GM23338 (cell line): Measurements from ENCODE around the gene FUT2.

ENCODE experiments used
- CREB1 ChIP-seq: fragments of 250-450 bp; sonication (Bioruptor Pico); IDR thresholded peaks from 2 replicates; pipeline ENCODE4 v1.5.0; 2020; ENCODE audit warnings: low read depth, mild to moderate bottlenecking, moderate library complexity
- EZH2 ChIP-seq: fragments of 200-600 bp; sonication (generic); IDR thresholded peaks from one replicate; pipeline ENCODE4 v1.8.0; 2017; ENCODE audit warnings: antibody characterized with exemption, mild to moderate bottlenecking, low read depth; ENCODE audit not compliant: unreplicated experiment
- EZH2phosphoT487 ChIP-seq: fragments of 200-600 bp; sonication (generic); IDR thresholded peaks from one replicate; pipeline ENCODE4 v1.8.1; 2018; ENCODE audit warnings: antibody characterized with exemption; ENCODE audit not compliant: unreplicated experiment
- POLR2AphosphoS5 ChIP-seq: IDR thresholded peaks from 2 replicates; pipeline ENCODE4 v1.6.1; 2016; ENCODE audit warnings: antibody characterized with exemption, low read depth
- STAT1 ChIP-seq: IDR thresholded peaks from one replicate; pipeline ENCODE4 v1.6.1; 2016; ENCODE audit warnings: antibody characterized with exemption; ENCODE audit not compliant: unreplicated experiment
- ZNF114 ChIP-seq: fragments of 250-450 bp; sonication (Bioruptor Pico); IDR thresholded peaks from 2 replicates; pipeline ENCODE4 v1.5.0; 2020; ENCODE audit warnings: mild to moderate bottlenecking, moderate library complexity
- TF ChIP-seq, protein P1 (sequence below), 2 experiments: fragments of 200-600 bp in 1 of 2; sonication (generic) in 1 of 2; conservative IDR thresholded peaks; 2 replicates each; pipeline versions ENCODE4 v1.5.1 to v1.6.1; 2016 to 2017; ENCODE audit warnings: antibody characterized with exemption in 2 of 2, low read depth in 2 of 2, mild to moderate bottlenecking in 2 of 2, moderate library complexity in 1 of 2
- TF ChIP-seq, protein P2 (sequence below): fragments of 250-450 bp; sonication (Bioruptor Pico); IDR thresholded peaks from 2 replicates; pipeline ENCODE4 v1.5.0; 2020; ENCODE audit warnings: mild to moderate bottlenecking, moderate library complexity
- TF ChIP-seq, protein P3 (sequence below): IDR thresholded peaks from one replicate; pipeline ENCODE4 v1.6.1; 2018; ENCODE audit warnings: antibody characterized with exemption; ENCODE audit not compliant: unreplicated experiment

DNA sequence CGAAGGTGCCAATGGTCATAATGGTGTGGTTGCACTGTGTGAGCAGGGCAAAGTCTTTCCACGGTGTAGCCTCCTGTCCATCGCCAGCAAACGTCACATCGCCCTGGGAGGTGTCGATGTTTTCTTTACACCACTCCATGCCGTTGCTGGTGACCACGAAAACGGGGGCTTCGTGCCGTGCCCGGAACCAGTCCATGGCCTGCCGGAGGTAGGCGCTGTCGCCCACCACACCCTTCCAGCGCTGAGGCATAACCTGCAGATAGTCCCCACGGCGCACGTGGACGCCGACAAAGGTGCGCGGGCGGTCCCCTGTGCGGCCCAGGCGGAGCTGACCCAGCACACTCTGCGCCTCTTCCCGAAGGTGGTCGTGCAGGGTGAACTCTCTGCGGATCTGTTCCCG is 54.6 kb downstream of the FUT2 start:
- TF ChIP-seq, protein P1, sequence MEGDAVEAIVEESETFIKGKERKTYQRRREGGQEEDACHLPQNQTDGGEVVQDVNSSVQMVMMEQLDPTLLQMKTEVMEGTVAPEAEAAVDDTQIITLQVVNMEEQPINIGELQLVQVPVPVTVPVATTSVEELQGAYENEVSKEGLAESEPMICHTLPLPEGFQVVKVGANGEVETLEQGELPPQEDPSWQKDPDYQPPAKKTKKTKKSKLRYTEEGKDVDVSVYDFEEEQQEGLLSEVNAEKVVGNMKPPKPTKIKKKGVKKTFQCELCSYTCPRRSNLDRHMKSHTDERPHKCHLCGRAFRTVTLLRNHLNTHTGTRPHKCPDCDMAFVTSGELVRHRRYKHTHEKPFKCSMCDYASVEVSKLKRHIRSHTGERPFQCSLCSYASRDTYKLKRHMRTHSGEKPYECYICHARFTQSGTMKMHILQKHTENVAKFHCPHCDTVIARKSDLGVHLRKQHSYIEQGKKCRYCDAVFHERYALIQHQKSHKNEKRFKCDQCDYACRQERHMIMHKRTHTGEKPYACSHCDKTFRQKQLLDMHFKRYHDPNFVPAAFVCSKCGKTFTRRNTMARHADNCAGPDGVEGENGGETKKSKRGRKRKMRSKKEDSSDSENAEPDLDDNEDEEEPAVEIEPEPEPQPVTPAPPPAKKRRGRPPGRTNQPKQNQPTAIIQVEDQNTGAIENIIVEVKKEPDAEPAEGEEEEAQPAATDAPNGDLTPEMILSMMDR (conservative IDR thresholded peaks at IDR 0.05; ENCODE audit: low read depth in 2 of 2): no peak
- TF ChIP-seq CREB1 (CRISPR knock-in tag) (no peak), POLR2AphosphoS5 (0 out of 2 replicates have a peak, but pooled peaks have one; percentile 29), EZH2 (no peak), EZH2phosphoT487 (no peak), STAT1 (no peak), ZNF114 (CRISPR knock-in tag) (no peak)
- TF ChIP-seq, protein P2, sequence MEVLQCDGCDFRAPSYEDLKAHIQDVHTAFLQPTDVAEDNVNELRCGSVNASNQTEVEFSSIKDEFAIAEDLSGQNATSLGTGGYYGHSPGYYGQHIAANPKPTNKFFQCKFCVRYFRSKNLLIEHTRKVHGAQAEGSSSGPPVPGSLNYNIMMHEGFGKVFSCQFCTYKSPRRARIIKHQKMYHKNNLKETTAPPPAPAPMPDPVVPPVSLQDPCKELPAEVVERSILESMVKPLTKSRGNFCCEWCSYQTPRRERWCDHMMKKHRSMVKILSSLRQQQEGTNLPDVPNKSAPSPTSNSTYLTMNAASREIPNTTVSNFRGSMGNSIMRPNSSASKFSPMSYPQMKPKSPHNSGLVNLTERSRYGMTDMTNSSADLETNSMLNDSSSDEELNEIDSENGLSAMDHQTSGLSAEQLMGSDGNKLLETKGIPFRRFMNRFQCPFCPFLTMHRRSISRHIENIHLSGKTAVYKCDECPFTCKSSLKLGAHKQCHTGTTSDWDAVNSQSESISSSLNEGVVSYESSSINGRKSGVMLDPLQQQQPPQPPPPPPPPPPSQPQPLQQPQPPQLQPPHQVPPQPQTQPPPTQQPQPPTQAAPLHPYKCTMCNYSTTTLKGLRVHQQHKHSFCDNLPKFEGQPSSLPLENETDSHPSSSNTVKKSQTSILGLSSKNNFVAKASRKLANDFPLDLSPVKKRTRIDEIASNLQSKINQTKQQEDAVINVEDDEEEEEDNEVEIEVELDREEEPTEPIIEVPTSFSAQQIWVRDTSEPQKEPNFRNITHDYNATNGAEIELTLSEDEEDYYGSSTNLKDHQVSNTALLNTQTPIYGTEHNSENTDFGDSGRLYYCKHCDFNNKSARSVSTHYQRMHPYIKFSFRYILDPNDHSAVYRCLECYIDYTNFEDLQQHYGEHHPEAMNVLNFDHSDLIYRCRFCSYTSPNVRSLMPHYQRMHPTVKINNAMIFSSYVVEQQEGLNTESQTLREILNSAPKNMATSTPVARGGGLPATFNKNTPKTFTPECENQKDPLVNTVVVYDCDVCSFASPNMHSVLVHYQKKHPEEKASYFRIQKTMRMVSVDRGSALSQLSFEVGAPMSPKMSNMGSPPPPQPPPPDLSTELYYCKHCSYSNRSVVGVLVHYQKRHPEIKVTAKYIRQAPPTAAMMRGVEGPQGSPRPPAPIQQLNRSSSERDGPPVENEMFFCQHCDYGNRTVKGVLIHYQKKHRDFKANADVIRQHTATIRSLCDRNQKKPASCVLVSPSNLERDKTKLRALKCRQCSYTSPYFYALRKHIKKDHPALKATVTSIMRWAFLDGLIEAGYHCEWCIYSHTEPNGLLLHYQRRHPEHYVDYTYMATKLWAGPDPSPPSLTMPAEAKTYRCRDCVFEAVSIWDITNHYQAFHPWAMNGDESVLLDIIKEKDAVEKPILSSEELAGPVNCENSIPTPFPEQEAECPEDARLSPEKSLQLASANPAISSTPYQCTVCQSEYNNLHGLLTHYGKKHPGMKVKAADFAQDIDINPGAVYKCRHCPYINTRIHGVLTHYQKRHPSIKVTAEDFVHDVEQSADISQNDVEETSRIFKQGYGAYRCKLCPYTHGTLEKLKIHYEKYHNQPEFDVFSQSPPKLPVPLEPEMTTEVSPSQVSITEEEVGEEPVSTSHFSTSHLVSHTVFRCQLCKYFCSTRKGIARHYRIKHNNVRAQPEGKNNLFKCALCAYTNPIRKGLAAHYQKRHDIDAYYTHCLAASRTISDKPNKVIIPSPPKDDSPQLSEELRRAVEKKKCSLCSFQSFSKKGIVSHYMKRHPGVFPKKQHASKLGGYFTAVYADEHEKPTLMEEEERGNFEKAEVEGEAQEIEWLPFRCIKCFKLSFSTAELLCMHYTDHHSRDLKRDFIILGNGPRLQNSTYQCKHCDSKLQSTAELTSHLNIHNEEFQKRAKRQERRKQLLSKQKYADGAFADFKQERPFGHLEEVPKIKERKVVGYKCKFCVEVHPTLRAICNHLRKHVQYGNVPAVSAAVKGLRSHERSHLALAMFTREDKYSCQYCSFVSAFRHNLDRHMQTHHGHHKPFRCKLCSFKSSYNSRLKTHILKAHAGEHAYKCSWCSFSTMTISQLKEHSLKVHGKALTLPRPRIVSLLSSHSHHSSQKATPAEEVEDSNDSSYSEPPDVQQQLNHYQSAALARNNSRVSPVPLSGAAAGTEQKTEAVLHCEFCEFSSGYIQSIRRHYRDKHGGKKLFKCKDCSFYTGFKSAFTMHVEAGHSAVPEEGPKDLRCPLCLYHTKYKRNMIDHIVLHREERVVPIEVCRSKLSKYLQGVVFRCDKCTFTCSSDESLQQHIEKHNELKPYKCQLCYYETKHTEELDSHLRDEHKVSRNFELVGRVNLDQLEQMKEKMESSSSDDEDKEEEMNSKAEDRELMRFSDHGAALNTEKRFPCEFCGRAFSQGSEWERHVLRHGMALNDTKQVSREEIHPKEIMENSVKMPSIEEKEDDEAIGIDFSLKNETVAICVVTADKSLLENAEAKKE: no peak
- TF ChIP-seq, protein P3, sequence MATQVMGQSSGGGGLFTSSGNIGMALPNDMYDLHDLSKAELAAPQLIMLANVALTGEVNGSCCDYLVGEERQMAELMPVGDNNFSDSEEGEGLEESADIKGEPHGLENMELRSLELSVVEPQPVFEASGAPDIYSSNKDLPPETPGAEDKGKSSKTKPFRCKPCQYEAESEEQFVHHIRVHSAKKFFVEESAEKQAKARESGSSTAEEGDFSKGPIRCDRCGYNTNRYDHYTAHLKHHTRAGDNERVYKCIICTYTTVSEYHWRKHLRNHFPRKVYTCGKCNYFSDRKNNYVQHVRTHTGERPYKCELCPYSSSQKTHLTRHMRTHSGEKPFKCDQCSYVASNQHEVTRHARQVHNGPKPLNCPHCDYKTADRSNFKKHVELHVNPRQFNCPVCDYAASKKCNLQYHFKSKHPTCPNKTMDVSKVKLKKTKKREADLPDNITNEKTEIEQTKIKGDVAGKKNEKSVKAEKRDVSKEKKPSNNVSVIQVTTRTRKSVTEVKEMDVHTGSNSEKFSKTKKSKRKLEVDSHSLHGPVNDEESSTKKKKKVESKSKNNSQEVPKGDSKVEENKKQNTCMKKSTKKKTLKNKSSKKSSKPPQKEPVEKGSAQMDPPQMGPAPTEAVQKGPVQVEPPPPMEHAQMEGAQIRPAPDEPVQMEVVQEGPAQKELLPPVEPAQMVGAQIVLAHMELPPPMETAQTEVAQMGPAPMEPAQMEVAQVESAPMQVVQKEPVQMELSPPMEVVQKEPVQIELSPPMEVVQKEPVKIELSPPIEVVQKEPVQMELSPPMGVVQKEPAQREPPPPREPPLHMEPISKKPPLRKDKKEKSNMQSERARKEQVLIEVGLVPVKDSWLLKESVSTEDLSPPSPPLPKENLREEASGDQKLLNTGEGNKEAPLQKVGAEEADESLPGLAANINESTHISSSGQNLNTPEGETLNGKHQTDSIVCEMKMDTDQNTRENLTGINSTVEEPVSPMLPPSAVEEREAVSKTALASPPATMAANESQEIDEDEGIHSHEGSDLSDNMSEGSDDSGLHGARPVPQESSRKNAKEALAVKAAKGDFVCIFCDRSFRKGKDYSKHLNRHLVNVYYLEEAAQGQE: no peak
